ENCODE data around the gene POMGNT2.

GRCh38 chr3:43154980-43155379, 49.1 kb upstream of the POMGNT2 start:
- no peak for TF ChIP-seq CTCF (IDR thresholded peaks at IDR 0.05 in 4 of 5, conservative IDR thresholded peaks at IDR 0.05 in 1 of 5)
- TF ChIP-seq POLR2A (IDR thresholded peaks at IDR 0.05) = no peak

Measured in gastrocnemius medialis (tissue), 4 donors.